ENCODE measurements around the gene REM2. TPM values are rescaled to one million over a fixed set of nuclear protein-coding genes. Genes with fewer than 3 reads are reported as not detected.

The REM2 gene
- total RNA-seq, 4 donors from 2014 or later: 0.34 to 1.5 TPM; not detected in 2

DNA sequence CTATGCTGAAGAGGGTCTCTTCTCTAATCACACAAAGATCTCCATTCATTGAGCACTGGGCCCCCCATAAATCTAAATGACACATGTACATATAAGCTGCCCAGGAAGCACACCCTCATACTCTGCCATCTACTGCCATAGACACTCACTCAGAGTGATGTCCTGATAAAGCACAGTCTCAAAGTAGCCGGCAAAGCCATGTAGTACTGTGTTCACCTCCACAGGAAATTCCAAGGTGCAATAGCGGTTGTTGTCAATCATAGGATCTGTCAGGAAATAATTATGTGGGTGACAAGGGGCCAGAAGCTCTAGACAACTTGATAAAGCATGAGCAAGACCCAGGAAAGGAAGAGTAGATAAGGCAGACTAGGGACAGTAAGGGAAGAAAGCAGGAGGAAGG lies 39.3 kb downstream of the REM2 start:
- TF ChIP-seq, protein P1, sequence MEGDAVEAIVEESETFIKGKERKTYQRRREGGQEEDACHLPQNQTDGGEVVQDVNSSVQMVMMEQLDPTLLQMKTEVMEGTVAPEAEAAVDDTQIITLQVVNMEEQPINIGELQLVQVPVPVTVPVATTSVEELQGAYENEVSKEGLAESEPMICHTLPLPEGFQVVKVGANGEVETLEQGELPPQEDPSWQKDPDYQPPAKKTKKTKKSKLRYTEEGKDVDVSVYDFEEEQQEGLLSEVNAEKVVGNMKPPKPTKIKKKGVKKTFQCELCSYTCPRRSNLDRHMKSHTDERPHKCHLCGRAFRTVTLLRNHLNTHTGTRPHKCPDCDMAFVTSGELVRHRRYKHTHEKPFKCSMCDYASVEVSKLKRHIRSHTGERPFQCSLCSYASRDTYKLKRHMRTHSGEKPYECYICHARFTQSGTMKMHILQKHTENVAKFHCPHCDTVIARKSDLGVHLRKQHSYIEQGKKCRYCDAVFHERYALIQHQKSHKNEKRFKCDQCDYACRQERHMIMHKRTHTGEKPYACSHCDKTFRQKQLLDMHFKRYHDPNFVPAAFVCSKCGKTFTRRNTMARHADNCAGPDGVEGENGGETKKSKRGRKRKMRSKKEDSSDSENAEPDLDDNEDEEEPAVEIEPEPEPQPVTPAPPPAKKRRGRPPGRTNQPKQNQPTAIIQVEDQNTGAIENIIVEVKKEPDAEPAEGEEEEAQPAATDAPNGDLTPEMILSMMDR (IDR thresholded peaks at IDR 0.05; ENCODE audit: low read depth): no peak

DNA sequence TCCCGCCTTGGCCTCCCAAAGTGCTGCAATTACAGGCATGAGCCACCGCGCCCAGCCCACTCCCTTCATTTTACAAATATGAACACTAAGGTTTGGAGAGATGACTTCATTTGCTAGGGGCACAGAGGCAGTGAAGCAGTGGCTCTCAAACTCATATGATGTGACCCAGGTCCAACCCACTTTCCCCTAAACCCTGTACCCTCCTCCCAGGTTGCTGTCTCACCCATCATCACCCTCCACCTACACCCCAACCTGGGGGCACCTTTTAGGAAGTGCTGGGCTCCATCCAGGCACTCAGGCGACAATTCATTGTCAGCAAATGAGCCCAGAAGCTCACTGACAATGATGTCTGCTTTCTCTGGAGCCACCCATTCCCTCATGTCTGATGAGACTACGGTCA lies 40.7 kb downstream of the REM2 start:
- TF ChIP-seq, protein P1 (IDR thresholded peaks at IDR 0.05; ENCODE audit: low read depth): no peak

DNA sequence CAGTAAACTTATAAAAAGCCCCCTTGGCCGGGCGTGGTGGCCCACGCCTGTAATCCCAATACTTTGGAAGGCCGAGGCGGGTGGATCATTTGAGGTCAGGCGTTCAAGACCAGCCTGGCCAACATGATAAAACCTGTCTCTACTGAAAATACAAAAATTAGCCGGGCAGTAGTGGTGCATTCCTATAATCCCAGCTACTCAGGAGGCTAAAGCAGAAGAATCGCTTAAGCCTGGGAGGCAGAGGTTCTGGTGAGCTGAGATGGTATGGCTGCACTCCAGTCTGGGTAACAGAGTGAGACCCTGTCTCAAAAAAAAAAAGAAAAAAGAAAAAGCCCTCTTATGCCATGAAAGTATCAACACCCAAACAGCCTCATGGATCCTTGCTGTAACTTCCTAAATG lies 42.5 kb downstream of the REM2 start:
- TF ChIP-seq, protein P1 (IDR thresholded peaks at IDR 0.05; ENCODE audit: low read depth): no peak

DNA sequence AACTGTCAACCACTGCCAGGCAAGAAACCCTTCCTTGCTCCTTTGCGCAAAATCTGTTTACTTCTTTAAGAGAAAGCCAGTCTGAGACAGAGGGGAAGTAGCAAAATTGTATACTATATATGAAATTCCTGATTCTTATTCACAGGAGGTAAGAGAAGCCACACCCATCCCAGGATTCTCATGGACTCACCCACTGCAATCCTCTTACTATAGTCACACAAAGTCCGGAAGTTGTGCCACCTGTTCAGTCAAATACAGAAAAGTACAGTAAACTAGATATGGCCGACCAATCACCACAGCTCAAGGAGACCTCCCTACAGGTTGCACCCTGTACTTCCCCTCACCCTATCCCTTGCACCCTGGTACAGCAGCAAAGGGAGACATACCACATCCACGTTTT lies 43.3 kb downstream of the REM2 start:
- TF ChIP-seq, protein P1 (IDR thresholded peaks at IDR 0.05; ENCODE audit: low read depth): no peak

DNA sequence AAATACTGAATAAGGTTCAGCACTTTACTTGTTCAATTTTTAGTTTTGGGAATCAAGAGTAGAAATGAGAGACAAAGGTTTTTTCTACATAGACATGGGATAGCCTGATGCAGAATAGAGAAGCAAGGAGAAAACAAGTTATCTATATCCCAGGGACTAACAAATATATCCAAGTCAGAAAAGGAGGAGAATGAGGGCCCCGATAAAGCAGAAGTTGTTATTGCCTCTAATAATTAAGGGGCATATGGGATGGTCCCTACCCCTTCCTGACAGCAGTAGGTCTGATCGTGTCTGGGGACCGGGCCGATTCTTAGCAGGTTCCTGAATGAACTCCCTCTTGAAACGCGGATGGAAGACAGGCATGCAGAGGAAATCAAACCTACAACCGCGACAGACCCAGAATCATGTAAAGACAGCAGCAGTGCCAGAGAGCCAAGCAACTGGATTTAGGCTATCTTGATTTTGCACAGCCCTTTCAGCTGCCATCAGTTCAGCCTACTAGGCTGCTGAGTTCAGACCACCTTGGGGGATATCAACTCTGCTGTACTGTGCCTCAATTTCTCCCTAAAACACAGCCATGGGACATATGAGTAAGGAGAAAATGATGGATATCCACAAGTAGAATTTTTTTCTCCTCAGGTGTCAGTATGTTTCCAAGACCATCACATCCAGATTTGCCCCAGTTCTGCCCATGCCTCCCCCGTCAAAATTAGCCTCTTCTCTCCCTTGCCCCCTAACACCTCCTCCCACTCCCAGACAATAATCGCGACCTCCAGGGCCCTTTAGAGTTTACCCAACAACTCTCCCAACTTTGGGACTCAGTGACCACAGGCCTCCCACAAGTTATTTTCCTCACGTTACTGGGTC lies 45.4 kb downstream of the REM2 start:
- TF ChIP-seq, protein P1 (IDR thresholded peaks at IDR 0.05; ENCODE audit: low read depth): no peak

DNA sequence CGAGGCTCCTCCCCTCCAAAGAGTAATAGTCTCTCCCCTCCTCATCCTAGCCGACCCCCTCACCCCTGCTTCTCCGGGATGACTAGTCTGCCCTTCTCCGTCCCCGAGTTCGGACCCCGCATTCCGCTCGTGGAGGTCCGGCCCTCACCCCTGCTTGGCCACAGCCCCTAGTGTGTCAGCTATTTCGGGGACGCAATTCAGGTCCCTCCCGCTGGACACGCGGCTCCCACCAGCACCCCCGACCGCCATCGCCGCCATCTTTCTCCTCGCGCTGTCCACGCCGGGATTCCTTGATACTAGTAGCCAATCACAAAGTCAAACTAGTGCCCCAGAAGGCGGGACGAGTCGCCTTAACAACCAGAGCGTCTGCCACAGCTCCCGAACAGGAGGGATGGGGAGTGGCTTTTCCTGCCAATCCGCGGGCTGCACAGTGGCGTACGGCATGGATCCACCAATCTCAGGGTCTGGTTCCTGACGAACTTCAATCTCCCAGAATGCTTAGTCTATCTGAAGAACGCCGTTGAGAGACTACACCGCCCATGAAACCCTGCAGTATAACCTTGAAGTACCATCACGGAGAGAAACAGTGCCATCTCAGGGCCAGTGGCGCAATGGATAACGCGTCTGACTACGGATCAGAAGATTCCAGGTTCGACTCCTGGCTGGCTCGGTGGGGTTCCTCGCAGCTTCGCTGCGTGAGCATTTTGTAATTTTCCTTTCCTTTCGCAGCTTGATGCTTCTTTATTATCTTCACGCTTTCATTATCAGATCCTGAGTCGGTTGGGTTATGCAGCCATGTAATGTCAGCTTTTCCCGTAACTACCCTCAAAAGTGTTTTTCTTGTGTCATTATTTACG lies 46.3 kb downstream of the REM2 start, which contains the start of gene PRMT5:
TSS of gene PRMT5 (minus strand) at position 273 of the 857 bp plus-strand sequence. CDS start at position 258, 15 bp downstream.
- TF ChIP-seq, protein P1 (IDR thresholded peaks at IDR 0.05; ENCODE audit: low read depth): no peak

DNA sequence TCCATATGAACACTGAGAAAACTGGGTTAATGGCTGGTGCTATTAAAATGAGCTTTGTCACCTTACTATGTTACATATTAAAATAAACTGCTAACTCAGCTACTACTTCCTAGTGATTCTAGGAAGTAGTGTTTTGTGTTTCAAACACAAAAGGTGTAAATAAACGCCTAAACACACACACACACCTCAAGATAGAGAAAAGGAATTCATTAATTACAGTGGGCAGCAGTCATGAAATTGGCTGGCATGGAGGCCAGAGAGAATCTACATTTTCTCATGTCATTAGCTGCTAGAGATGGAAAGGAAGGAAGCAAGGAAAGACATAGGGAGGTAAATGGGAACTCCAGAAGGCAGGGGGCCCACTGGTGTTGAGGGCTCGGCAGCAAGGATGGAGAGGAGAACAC lies 46.9 kb downstream of the REM2 start:
- TF ChIP-seq, protein P1 (IDR thresholded peaks at IDR 0.05; ENCODE audit: low read depth): no peak
